ENCODE results near the gene TXLNG. TPM values are rescaled to one million over a fixed set of nuclear protein-coding genes. Genes with fewer than 3 reads are reported as not detected.
"Not testable (repeated sequence)": the region's sequence is repeated elsewhere in the genome, so short reads cannot be mapped to it uniquely, and the experiment has no call there.

TXLNG gene
- total and polyA plus RNA-seq, 2 donors (not counting 3 experiments of a cell fraction or from before 2014, with no cell fraction given), result 6.8 to 7.6 TPM

DNA sequence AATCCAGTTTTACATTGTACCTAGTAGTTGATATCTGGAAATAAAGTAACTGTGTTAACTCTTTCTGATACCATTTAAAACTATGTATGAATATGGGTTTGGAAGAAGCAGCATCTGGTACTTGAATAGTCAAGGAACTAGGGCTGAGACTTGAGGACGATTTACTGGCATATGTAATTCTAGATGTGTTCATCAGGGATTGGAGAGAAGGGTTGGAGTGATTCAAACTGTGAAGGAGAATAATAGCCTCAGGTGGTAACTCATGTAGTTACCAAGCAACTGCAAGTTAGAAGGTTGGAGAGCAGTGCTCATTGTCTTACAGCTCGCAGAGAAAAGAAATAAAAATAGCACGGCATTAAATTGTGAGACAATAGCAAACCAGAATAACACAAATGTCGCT lies 29.5 kb upstream of the TXLNG start:
- intact Hi-C loops (cut with micrococcal nuclease) (no loop called here), dilution Hi-C loops (cut with MboI; ENCODE audit: extremely low pct_ligation_motif_present, low sequenced_read_pairs) (no loop called here)
- no TSS peak for BruUV-seq (replicated peaks)
- Histone ChIP-seq H3K27ac (ENCODE audit: insufficient read depth, low read depth, low read length) (no peak overlapping the region), H4K20me1 (replicated peaks; ENCODE audit: control insufficient read depth, extremely low read depth, insufficient read depth, low read length) (no peaks in the 10 kb centered on the region), H3K36me3 (ENCODE audit: control insufficient read depth in 2 of 2, extremely low read depth in 1 of 2, insufficient read depth in 2 of 2, low read length in 2 of 2) (peaks cover 0 to 6% of the 10 kb centered on the region in 2 experiments), H3K4me3 (replicated peaks in 1 of 3; ENCODE audit: insufficient read depth in 1 of 3, low read depth in 1 of 3, low read length in 3 of 3) (no peak overlapping the region), H3K79me2 (ENCODE audit: control insufficient read depth, insufficient read depth, low read length) (no peaks in the 10 kb centered on the region), H3K4me2 (ENCODE audit: insufficient read depth, low read length) (no peak overlapping the region), H3K9ac (replicated peaks; ENCODE audit: extremely low read depth, insufficient read depth, low read length) (no peak overlapping the region), H3K4me1 (ENCODE audit: control insufficient read depth, extremely low read depth, insufficient read depth, low read length) (no peaks in the 10 kb centered on the region), H3K27me3 (ENCODE audit: control insufficient read depth in 2 of 2, insufficient read depth in 2 of 2, low read length in 2 of 2) (no peaks in the 10 kb centered on the region), H3K9me1 (replicated peaks; ENCODE audit: control insufficient read depth, extremely low read depth, insufficient read depth, low read length) (no peaks in the 10 kb centered on the region), H3K9me3 (replicated peaks; ENCODE audit: control insufficient read depth, insufficient read depth, low read length) (no peaks in the 10 kb centered on the region), H2AFZ (ENCODE audit: low read depth, low read length) (no peak overlapping the region)
- ChIA-PET POLR2A (no interaction called here), CTCF (no interaction called here)
- no peak for DNase-seq (ENCODE audit: low read depth, low spot score)
- no peak for FAIRE-seq
- TF ChIP-seq MYC (IDR thresholded peaks at IDR 0.05; ENCODE audit: low read depth, low read length) (no peak), JUN (IDR thresholded peaks at IDR 0.05; ENCODE audit: borderline replicate concordance, insufficient read depth, insufficient read length, low read depth) (no peak), EZH2 (IDR thresholded peaks at IDR 0.05; ENCODE audit: borderline replicate concordance, low read depth, low read length, severe bottlenecking) (no peak), POLR2AphosphoS5 (IDR thresholded peaks at IDR 0.05; ENCODE audit: insufficient read depth, low read depth, low read length) (no peak), FOS (IDR thresholded peaks at IDR 0.05; ENCODE audit: borderline replicate concordance, insufficient read depth, low read length) (no peak), POLR2A (IDR thresholded peaks at IDR 0.05; ENCODE audit: low read depth, low read length) (no peak), GATA2 (IDR thresholded peaks at IDR 0.05; ENCODE audit: insufficient read depth, insufficient read length, low read depth, low read length) (no peak)
- TF ChIP-seq, protein P1, sequence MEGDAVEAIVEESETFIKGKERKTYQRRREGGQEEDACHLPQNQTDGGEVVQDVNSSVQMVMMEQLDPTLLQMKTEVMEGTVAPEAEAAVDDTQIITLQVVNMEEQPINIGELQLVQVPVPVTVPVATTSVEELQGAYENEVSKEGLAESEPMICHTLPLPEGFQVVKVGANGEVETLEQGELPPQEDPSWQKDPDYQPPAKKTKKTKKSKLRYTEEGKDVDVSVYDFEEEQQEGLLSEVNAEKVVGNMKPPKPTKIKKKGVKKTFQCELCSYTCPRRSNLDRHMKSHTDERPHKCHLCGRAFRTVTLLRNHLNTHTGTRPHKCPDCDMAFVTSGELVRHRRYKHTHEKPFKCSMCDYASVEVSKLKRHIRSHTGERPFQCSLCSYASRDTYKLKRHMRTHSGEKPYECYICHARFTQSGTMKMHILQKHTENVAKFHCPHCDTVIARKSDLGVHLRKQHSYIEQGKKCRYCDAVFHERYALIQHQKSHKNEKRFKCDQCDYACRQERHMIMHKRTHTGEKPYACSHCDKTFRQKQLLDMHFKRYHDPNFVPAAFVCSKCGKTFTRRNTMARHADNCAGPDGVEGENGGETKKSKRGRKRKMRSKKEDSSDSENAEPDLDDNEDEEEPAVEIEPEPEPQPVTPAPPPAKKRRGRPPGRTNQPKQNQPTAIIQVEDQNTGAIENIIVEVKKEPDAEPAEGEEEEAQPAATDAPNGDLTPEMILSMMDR (IDR thresholded peaks at IDR 0.05; ENCODE audit: extremely low read depth in 1 of 2, insufficient read depth in 1 of 2, low read depth in 1 of 2, low read length in 2 of 2), result no peak
- TF ChIP-seq, protein P2, sequence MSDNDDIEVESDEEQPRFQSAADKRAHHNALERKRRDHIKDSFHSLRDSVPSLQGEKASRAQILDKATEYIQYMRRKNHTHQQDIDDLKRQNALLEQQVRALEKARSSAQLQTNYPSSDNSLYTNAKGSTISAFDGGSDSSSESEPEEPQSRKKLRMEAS (IDR thresholded peaks at IDR 0.05; ENCODE audit: insufficient read depth, insufficient read length), result no peak

DNA sequence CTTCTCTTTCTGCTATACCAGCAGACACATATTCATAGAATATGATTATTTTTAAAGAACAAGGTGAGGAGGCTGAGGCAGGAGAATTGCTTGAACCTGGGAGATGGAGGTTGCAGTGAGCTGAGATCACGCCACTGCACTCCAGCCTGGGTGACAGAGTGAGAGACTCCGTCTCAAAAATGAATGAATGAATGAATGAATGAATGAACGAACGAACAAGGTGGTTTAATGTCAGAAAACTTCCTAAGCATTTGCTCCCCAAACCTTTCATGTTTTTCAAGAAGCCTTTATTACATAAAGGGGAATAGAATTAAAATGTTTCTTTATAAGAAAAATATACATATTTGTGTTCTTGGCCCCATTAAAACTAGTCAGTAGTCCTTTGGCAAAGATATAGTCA lies 24.8 kb upstream of the TXLNG start:
- POLR2A ChIA-PET; H3K9me3 ChIP-seq (replicated peaks; ENCODE audit: control insufficient read depth, insufficient read depth, low read length): not testable (repeated sequence)

More for the DNA sequence above, 24.8 kb upstream of the TXLNG start:
- H3K36me3 ChIP-seq (ENCODE audit: control insufficient read depth in 2 of 2, extremely low read depth in 1 of 2, insufficient read depth in 2 of 2, low read length in 2 of 2); H3K4me2 ChIP-seq (ENCODE audit: insufficient read depth, low read length); dilution Hi-C loops (cut with MboI; ENCODE audit: extremely low pct_ligation_motif_present, low sequenced_read_pairs); H3K27ac ChIP-seq (ENCODE audit: insufficient read depth, low read depth, low read length); H3K27me3 ChIP-seq (ENCODE audit: control insufficient read depth in 2 of 2, insufficient read depth in 2 of 2, low read length in 2 of 2); H4K20me1 ChIP-seq (replicated peaks; ENCODE audit: control insufficient read depth, extremely low read depth, insufficient read depth, low read length); BruUV-seq (replicated peaks); H3K9me1 ChIP-seq (replicated peaks; ENCODE audit: control insufficient read depth, extremely low read depth, insufficient read depth, low read length); DNase-seq (ENCODE audit: low read depth, low spot score); intact Hi-C loops (cut with micrococcal nuclease); H3K4me1 ChIP-seq (ENCODE audit: control insufficient read depth, extremely low read depth, insufficient read depth, low read length); FAIRE-seq; H2AFZ ChIP-seq (ENCODE audit: low read depth, low read length); H3K79me2 ChIP-seq (ENCODE audit: control insufficient read depth, insufficient read depth, low read length); H3K4me3 ChIP-seq (replicated peaks in 1 of 3; ENCODE audit: insufficient read depth in 1 of 3, low read depth in 1 of 3, low read length in 3 of 3); CTCF ChIA-PET; H3K9ac ChIP-seq (replicated peaks; ENCODE audit: extremely low read depth, insufficient read depth, low read length): not testable (repeated sequence)

Measured in endothelial cell of umbilical vein (primary cell).